A549 (cell line): ENCODE measurements around the gene ZNF692. TPM values are rescaled to one million over a fixed set of nuclear protein-coding genes. Genes with fewer than 3 reads are reported as not detected.

Experiments
- ATAC-seq, 2 experiments: fragments of 200-7000 bp in 1 of 2; fragments of >200 bp in 1 of 2; cut with Nextera tagmentation in 1 of 2; cut with Tn5 transposase in 1 of 2; 3 replicates each; pipeline versions ENCODE4 v1.8.0 to v1.9.1; 2018 to 2020; ENCODE audit warnings: mild to moderate bottlenecking in 1 of 2, moderate library complexity in 1 of 2
- CTCF ChIA-PET: fragments of 300-600 bp; sonication (Branson Sonifier 250); formaldehyde crosslinking; extraction: SDS; loops from one replicate; lab custom pipeline; 2021; ENCODE audit warnings: antibody characterized with exemption, inconsistent platforms; lab: Yijun Ruan, JAX
- POLR2A ChIA-PET: fragments of 350-600 bp; formaldehyde crosslinking; extraction: SDS; loops from one replicate; lab custom pipeline; 2021; ENCODE audit warnings: antibody characterized with exemption, inconsistent platforms; lab: Yijun Ruan, JAX
- DNase-seq, 2 experiments: peaks; one replicate each; pipeline versions ENCODE4 v3.0.0 to v3.0.0-alpha.2; 2011 to 2016; ENCODE audit warnings: low read depth in 1 of 2, low spot score in 1 of 2
- FAIRE-seq: peaks from 2 replicates; lab custom pipeline; 2011; peaks lifted over from hg19 to GRCh38; lab: Jason Lieb, UNC
- H3K27ac ChIP-seq, 2 experiments: fragments of >200 bp; sonication (Bioruptor Twin); formaldehyde crosslinking; 3 replicates each; pipeline ENCODE4 v1.5.1; 2016 to 2017
- H3K4me1 ChIP-seq: fragments of >200 bp; sonication (Bioruptor Twin); formaldehyde crosslinking; 3 replicates; pipeline ENCODE4 v1.6.1; 2016
- H3K4me2 ChIP-seq: fragments of >200 bp; sonication (Bioruptor Twin); formaldehyde crosslinking; 3 replicates; pipeline ENCODE4 v1.6.1; 2016
- H3K4me3 ChIP-seq: fragments of >200 bp; sonication (Bioruptor Twin); formaldehyde crosslinking; 3 replicates; pipeline ENCODE4 v1.5.1; 2016
- H3K9me3 ChIP-seq: fragments of >200 bp; sonication (Bioruptor Twin); formaldehyde crosslinking; 3 replicates; pipeline ENCODE4 v1.6.1; 2016
- BCL3 ChIP-seq: fragments of >200 bp; sonication (Bioruptor Twin); formaldehyde crosslinking; IDR thresholded peaks from 3 replicates; pipeline ENCODE4 v1.6.1; 2016
- BHLHE40 ChIP-seq: IDR thresholded peaks from 2 replicates; pipeline ENCODE4 v1.6.1; 2012; ENCODE audit warnings: low read depth, low read length, inconsistent platforms
- CEBPB ChIP-seq, 2 experiments: fragments of >200 bp in 1 of 2; sonication (Bioruptor Twin) in 1 of 2; formaldehyde crosslinking in 1 of 2; IDR thresholded peaks; 2 replicates each; pipeline ENCODE4 v1.6.1; 2012 to 2016
- CTCF ChIP-seq: fragments of >200 bp; sonication (Bioruptor Twin); formaldehyde crosslinking; IDR thresholded peaks from 3 replicates; pipeline ENCODE4 v1.5.1; 2016
- ESRRA ChIP-seq: fragments of 150-350 bp; IDR thresholded peaks from 2 replicates; pipeline ENCODE4 v1.6.1; 2014; ENCODE audit warnings: mild to moderate bottlenecking, low read length, borderline replicate concordance
- FOSB ChIP-seq: fragments of 250-450 bp; sonication (Bioruptor Pico); IDR thresholded peaks from 2 replicates; pipeline ENCODE4 v1.5.0; 2020; ENCODE audit warnings: mild to moderate bottlenecking, moderate library complexity
- FOSL2 ChIP-seq, 2 experiments: fragments of 450-650 bp in 1 of 2; fragments of >200 bp in 1 of 2; sonication (Bioruptor Twin) in 1 of 2; formaldehyde crosslinking; IDR thresholded peaks; 2 replicates each; pipeline versions ENCODE4 v1.5.0 to v1.6.1; 2016 to 2020; ENCODE audit warnings: mild to moderate bottlenecking in 1 of 2, moderate library complexity in 1 of 2
- HMGXB4 ChIP-seq: fragments of 250-450 bp; sonication (Bioruptor Pico); IDR thresholded peaks from 2 replicates; pipeline ENCODE4 v1.5.0; 2021; ENCODE audit warnings: mild to moderate bottlenecking, moderate library complexity, borderline replicate concordance
- HOXB5 ChIP-seq: fragments of 250-450 bp; sonication (Bioruptor Pico); IDR thresholded peaks from 2 replicates; pipeline ENCODE4 v1.5.0; 2020; ENCODE audit warnings: mild to moderate bottlenecking, moderate library complexity
- JUN ChIP-seq, 2 experiments: fragments of >200 bp; sonication (Bioruptor Twin); formaldehyde crosslinking; IDR thresholded peaks; 2 replicates in 1 of 2; 3 replicates in 1 of 2; pipeline ENCODE4 v1.6.1; 2016 to 2017
- JUNB ChIP-seq: fragments of >200 bp; sonication (Bioruptor Twin); formaldehyde crosslinking; IDR thresholded peaks from 2 replicates; pipeline ENCODE4 v1.6.1; 2016
- KDM5A ChIP-seq: fragments of 200-600 bp; sonication (generic); IDR thresholded peaks from 2 replicates; pipeline ENCODE4 v1.6.1; 2016; ENCODE audit warnings: antibody characterized with exemption, mild to moderate bottlenecking
- MAFK ChIP-seq: fragments of 450-650 bp; IDR thresholded peaks from 2 replicates; pipeline ENCODE4 v1.6.1; 2014; ENCODE audit not compliant: partially characterized antibody
- MAX ChIP-seq: IDR thresholded peaks from 2 replicates; pipeline ENCODE4 v1.6.1; 2012
- NR3C1 ChIP-seq: fragments of >200 bp; sonication (Bioruptor Twin); formaldehyde crosslinking; IDR thresholded peaks from 3 replicates; pipeline ENCODE4 v1.6.1; 2017
- PBX3 ChIP-seq: IDR thresholded peaks from 2 replicates; pipeline ENCODE4 v1.6.1; 2012
- PHF8 ChIP-seq: fragments of 200-600 bp; sonication (generic); IDR thresholded peaks from 2 replicates; pipeline ENCODE4 v1.6.1; 2016; ENCODE audit warnings: low read depth, mild to moderate bottlenecking, antibody characterized with exemption, moderate library complexity, borderline replicate concordance
- POLR2A ChIP-seq: IDR thresholded peaks from 2 replicates; pipeline ENCODE4 v1.6.1; 2012; ENCODE audit warnings: mild to moderate bottlenecking, low read length
- RAD21 ChIP-seq, 2 experiments: fragments of >200 bp in 1 of 2; sonication (Bioruptor Twin) in 1 of 2; formaldehyde crosslinking in 1 of 2; IDR thresholded peaks in 1 of 2; conservative IDR thresholded peaks in 1 of 2; 2 replicates in 1 of 2; 3 replicates in 1 of 2; pipeline ENCODE4 v1.6.1; 2012 to 2018; ENCODE audit warnings: inconsistent platforms in 1 of 2
- RCOR1 ChIP-seq: fragments of 150-350 bp; IDR thresholded peaks from 2 replicates; pipeline ENCODE4 v1.6.1; 2014; ENCODE audit warnings: antibody characterized with exemption, low read length, low read depth
- REST ChIP-seq: fragments of 200-600 bp; sonication (generic); IDR thresholded peaks from 2 replicates; pipeline ENCODE4 v1.6.1; 2016; ENCODE audit warnings: antibody characterized with exemption, mild to moderate bottlenecking, moderate library complexity
- RFX5 ChIP-seq: fragments of 450-650 bp; IDR thresholded peaks from 2 replicates; pipeline ENCODE4 v1.7.1; 2014; ENCODE audit warnings: antibody characterized with exemption, mild to moderate bottlenecking, moderate library complexity
- SMC3 ChIP-seq: fragments of >200 bp; sonication (Bioruptor Twin); formaldehyde crosslinking; IDR thresholded peaks from 3 replicates; pipeline ENCODE4 v1.6.1; 2018; ENCODE audit warnings: inconsistent platforms
- TFCP2L1 ChIP-seq: fragments of 250-450 bp; sonication (Bioruptor Pico); IDR thresholded peaks from 2 replicates; pipeline ENCODE4 v1.5.0; 2021; ENCODE audit warnings: mild to moderate bottlenecking
- USF2 ChIP-seq: fragments of 450-650 bp; IDR thresholded peaks from 2 replicates; pipeline ENCODE4 v1.6.1; 2014; ENCODE audit warnings: antibody characterized with exemption
- ZC3H11A ChIP-seq: fragments of 450-650 bp; IDR thresholded peaks from 2 replicates; pipeline ENCODE4 v1.6.1; 2014; ENCODE audit warnings: antibody characterized with exemption, mild to moderate bottlenecking
- ZFP36 ChIP-seq: fragments of 450-650 bp; IDR thresholded peaks from 2 replicates; pipeline ENCODE4 v1.6.1; 2014; ENCODE audit warnings: borderline replicate concordance; ENCODE audit not compliant: partially characterized antibody
- ZNF302 ChIP-seq: fragments of 250-450 bp; sonication (Bioruptor Pico); IDR thresholded peaks from 2 replicates; pipeline ENCODE4 v1.9.0; 2021; ENCODE audit warnings: inconsistent platforms, mild to moderate bottlenecking, moderate library complexity
- WGBS: methylation state at CpG from one replicate; pipeline ENCODE4 v1.1.6; 2017; ENCODE audit errors: missing lambda C conversion rate; 5-methylcytosine and 5-hydroxymethylcytosine counted together
- polyA plus RNA-seq, 4 experiments: library from polyadenylated mRNA; depleted of rRNA in 3 of 4; stranded (reverse); fragments of >200 nt; fragmentation: RNase III in 1 of 4; extraction: RNeasy Plus Mini Kit Qiagen cat#74134 plus additional on column Dnase treatment in 1 of 4; gene quantifications; 2 replicates in 3 of 4; 3 replicates in 1 of 4; pipeline ENCODE4 v1.2.3, GENCODE V29; 2011 to 2017

ZNF692 gene
- polyA plus RNA-seq, 2 of the 4 experiments (the other 2 are of a cell fraction): 19.8 to 46.8 TPM

GRCh38 chr1:248906009-248906752 lies 47.3 kb upstream of the ZNF692 start, which contains the start of gene PGBD2:
TSS of gene PGBD2 (plus strand) at chr1:248906235. CDS start at chr1:248913863, 7,628 bp downstream.
- WGBS: 3% methylated on average over 29 of the region's 80 CpGs

More at GRCh38 chr1:248906009-248906752, 47.3 kb upstream of the ZNF692 start, which contains the start of gene PGBD2:
- peak within 1 kb of the TSS; percentile 81 to 92 for H3K27ac ChIP-seq
- no peaks in the 10 kb centered on the region for H3K9me3 ChIP-seq
- peaks cover 4% of the 10 kb centered on the region; the same call in 1 of the 3 replicates for H3K4me1 ChIP-seq
- peak within 1 kb of the TSS; percentile 62 for H3K4me3 ChIP-seq
- DNase-seq: peak; percentile 79 to 96
- no peak for FAIRE-seq
- ChIA-PET CTCF (interaction anchor here (0.6 to 1.8 kb wide), 7 partner anchors 9 to 126 kb away, joined by 3 to 13 read pairs (median 3); no protein-coding TSS in a partner anchor), POLR2A (interaction anchor here (0.5 to 1.5 kb wide), 12 partner anchors 9 to 80 kb away, joined by 3 to 18 read pairs (median 4); partner anchors contain the start of genes SH3BP5L, ZNF672 and ZNF692)
- ATAC-seq: peak; percentile 95 to 97
- peak within 1 kb of the TSS; percentile 91 for H3K4me2 ChIP-seq
- TF ChIP-seq NR3C1: no peak
- no peak for TF ChIP-seq RCOR1
- TF ChIP-seq MAX: peak; percentile 75
- no peak for TF ChIP-seq HOXB5
- TF ChIP-seq ZNF302: no peak
- no peak for TF ChIP-seq ZFP36
- TF ChIP-seq ESRRA: no peak
- TF ChIP-seq POLR2A: peak; percentile 98
- no peak for TF ChIP-seq CEBPB (IDR thresholded peaks at IDR 0.05)
- TF ChIP-seq RFX5: peak; percentile 72
- no peak for TF ChIP-seq FOSB (CRISPR knock-in tag)
- TF ChIP-seq MAFK: no peak
- TF ChIP-seq TFCP2L1 (CRISPR knock-in tag): 0 out of 2 replicates have a peak, but pooled peaks have one; percentile 50
- no peak for TF ChIP-seq ZC3H11A
- TF ChIP-seq PBX3: no peak
- TF ChIP-seq JUN (IDR thresholded peaks at IDR 0.05): peak; percentile 49 to 83; a peak in 4 of 5 replicates
- TF ChIP-seq FOSL2 (IDR thresholded peaks at IDR 0.05): no peak
- TF ChIP-seq FOSL2 (CRISPR knock-in tag; IDR thresholded peaks at IDR 0.05): 0 out of 2 replicates have a peak, but pooled peaks have one; percentile 14
- peak; percentile 51 for TF ChIP-seq SMC3
- no peak for TF ChIP-seq JUNB
- TF ChIP-seq CTCF: peak; percentile 83
- peak; percentile 98 for TF ChIP-seq PHF8
- TF ChIP-seq USF2: no peak
- TF ChIP-seq REST: no peak
- TF ChIP-seq BHLHE40: no peak
- peak; percentile 61; the same call in 1 of the 3 replicates for TF ChIP-seq BCL3
- no peak for TF ChIP-seq KDM5A
- peak; percentile 31 to 59 for TF ChIP-seq RAD21 (conservative IDR thresholded peaks at IDR 0.05 in 1 of 2, IDR thresholded peaks at IDR 0.05 in 1 of 2)
- peak; percentile 79; the same call in 1 of the 2 replicates for TF ChIP-seq HMGXB4
